Sigmoid colon (tissue), 7 donors: Measurements from ENCODE around the gene ZIC2. TPM values are rescaled to one million over a fixed set of nuclear protein-coding genes. Genes with fewer than 3 reads are reported as not detected.

Experiments
- DNase-seq: peaks from one replicate; pipeline ENCODE4 v3.0.0-alpha.2; 2019
- H3K27ac ChIP-seq, 4 donors: fragments of 200-600 bp; sonication (generic); one replicate each; pipeline ENCODE4 v1.5.1; 2016 to 2019; ENCODE audit warnings: mild to moderate bottlenecking in 1 of 4
- H3K27me3 ChIP-seq, 3 donors: fragments of 200-600 bp; sonication (generic); one replicate each; pipeline ENCODE4 v1.5.1; 2019; ENCODE audit warnings: mild to moderate bottlenecking in 1 of 3
- H3K36me3 ChIP-seq, 4 donors: fragments of 200-600 bp; sonication (generic); one replicate each; pipeline ENCODE4 v1.5.1; 2016 to 2019
- H3K4me1 ChIP-seq, 4 donors: fragments of 200-600 bp; sonication (generic); one replicate each; pipeline ENCODE4 v1.5.1; 2017 to 2019
- H3K4me3 ChIP-seq, 4 donors: fragments of 200-600 bp; sonication (generic); one replicate each; pipeline ENCODE4 v1.5.1; 2017 to 2019; ENCODE audit warnings: mild to moderate bottlenecking in 2 of 4, moderate library complexity in 1 of 4
- H3K9me3 ChIP-seq, 4 donors: fragments of 200-600 bp in 3 of 4; sonication (generic) in 3 of 4; one replicate each; pipeline versions ENCODE4 v1.5.1 to v1.6.1; 2013 to 2019
- CTCF ChIP-seq, 4 experiments: fragments of 450-650 bp in 3 of 4; fragments of 200-600 bp in 1 of 4; IDR thresholded peaks; one replicate each; pipeline ENCODE4 v1.5.1; 2016 to 2019; ENCODE audit warnings: antibody characterized with exemption in 4 of 4, mild to moderate bottlenecking in 3 of 4, moderate library complexity in 2 of 4
- EP300 ChIP-seq, 4 donors: sonication (generic); formaldehyde crosslinking; IDR thresholded peaks; one replicate each; pipeline ENCODE4 v1.6.1; 2017; ENCODE audit warnings: antibody characterized with exemption in 4 of 4
- POLR2A ChIP-seq, 2 donors: fragments of 450-650 bp; IDR thresholded peaks; one replicate each; pipeline ENCODE4 v1.6.1; 2016; ENCODE audit warnings: antibody characterized with exemption in 2 of 2, mild to moderate bottlenecking in 2 of 2, moderate library complexity in 2 of 2
- POLR2AphosphoS5 ChIP-seq, 4 donors: sonication (generic); formaldehyde crosslinking; IDR thresholded peaks; one replicate each; pipeline ENCODE4 v1.6.1; 2017; ENCODE audit warnings: antibody characterized with exemption in 4 of 4
- WGBS, 2 donors: extraction: QIAGEN DNeasy Blood & Tissue Kit; methylation state at CpG; one replicate each; pipeline ENCODE4 v1.1.7; 2013; 5-methylcytosine and 5-hydroxymethylcytosine counted together
- intact Hi-C: fragments of 100-400 bp; cut with DNase I; formaldehyde crosslinking; loops from one replicate; pipeline ENCODE4 v1.15.1; 2023
- polyA plus RNA-seq, 3 donors: library from polyadenylated mRNA; stranded (reverse); fragments of 200-250 nt; gene quantifications; one replicate each; pipeline ENCODE4 v1.2.3, GENCODE V29; 2013
- total RNA-seq, 4 donors: library from RNA; depleted of rRNA; stranded (reverse); fragments of >200 nt; gene quantifications; one replicate each; pipeline ENCODE4 v1.1.0, GENCODE V29; 2016
- donor health status: healthy with polysubstance abuse.
- donor health status: Bipolar disorder and iron deficiency.
- donor health status: healthy.

ZIC2 gene
- total RNA-seq (not detected), polyA plus RNA-seq (under 1 TPM in 1 of 3 donors, not detected in 2; 0.03 TPM)

- no peak for DNase-seq
- TF ChIP-seq CTCF (IDR thresholded peaks at IDR 0.05) (no peak), POLR2AphosphoS5 (IDR thresholded peaks at IDR 0.05) (no peak), EP300 (IDR thresholded peaks at IDR 0.05) (no peak), POLR2A (IDR thresholded peaks at IDR 0.05) (no peak)
- no peaks in the 10 kb centered on the region for H3K36me3 ChIP-seq
- H3K27ac ChIP-seq, result no peak within 1 kb of the TSS
- peak within 1 kb of the TSS in 3 of 4 donors; percentile 26 to 46 (median 43) for H3K4me3 ChIP-seq
- H3K27me3 ChIP-seq, result peaks cover 85 to 99% (median 98%) of the 10 kb centered on the region in 3 donors
- H3K9me3 ChIP-seq, result no peaks in the 10 kb centered on the region
- peaks cover 0 to 44% (median 43%) of the 10 kb centered on the region in 4 donors for H3K4me1 ChIP-seq
- WGBS, 2 donors, result 1 to 2% methylated on average over 40 to 41 of the region's 41 CpGs
- intact Hi-C loops, result loop anchor here (10.0 kb wide), 1 partner anchor 103 kb away; the partner anchor contains the start of gene PCCA
These were observed at the start of gene ZIC2 for GRCh38 chr13:99981735-99982035. TSS of gene ZIC2 (plus strand) at chr13:99981784. CDS start at chr13:99982065, 281 bp downstream.

- H3K36me3 ChIP-seq, result no peaks in the 10 kb centered on the region
- 87 to 88% methylated on average over 5 of the region's 5 CpGs for WGBS, 2 donors
- intact Hi-C loops, result no loop called here
- H3K27me3 ChIP-seq, result peaks cover 0 to 18% (median under 1%) of the 10 kb centered on the region in 3 donors
- H3K27ac ChIP-seq, result no peak overlapping the region
- no peak for TF ChIP-seq EP300 (IDR thresholded peaks at IDR 0.05)
- TF ChIP-seq CTCF (IDR thresholded peaks at IDR 0.05), result no peak
- TF ChIP-seq POLR2AphosphoS5 (IDR thresholded peaks at IDR 0.05), result no peak
- TF ChIP-seq POLR2A (IDR thresholded peaks at IDR 0.05), result no peak
- no peak overlapping the region for H3K4me3 ChIP-seq
- H3K9me3 ChIP-seq, result no peaks in the 10 kb centered on the region
- no peak for DNase-seq
- H3K4me1 ChIP-seq, result no peaks in the 10 kb centered on the region
These were observed 48.7 kb upstream of the ZIC2 start for GRCh38 chr13:99932912-99933311.

- TF ChIP-seq POLR2A (IDR thresholded peaks at IDR 0.05) (no peak), EP300 (IDR thresholded peaks at IDR 0.05) (no peak), POLR2AphosphoS5 (IDR thresholded peaks at IDR 0.05) (no peak), CTCF (IDR thresholded peaks at IDR 0.05) (no peak)
- Histone ChIP-seq H3K36me3 (no peaks in the 10 kb centered on the region), H3K9me3 (no peaks in the 10 kb centered on the region), H3K4me3 (no peak overlapping the region), H3K27ac (no peak overlapping the region), H3K4me1 (no peaks in the 10 kb centered on the region), H3K27me3 (peaks cover 0 to 21% (median 9%) of the 10 kb centered on the region in 3 donors)
- 70 to 91% methylated on average over 2 of the region's 2 CpGs for WGBS, 2 donors
- intact Hi-C loops, result no loop called here
- no peak for DNase-seq
These were observed 45.8 kb upstream of the ZIC2 start for GRCh38 chr13:99935772-99936171.

- intact Hi-C loops, result no loop called here
- no peak overlapping the region for H3K4me3 ChIP-seq
- TF ChIP-seq POLR2AphosphoS5 (IDR thresholded peaks at IDR 0.05) (no peak), POLR2A (IDR thresholded peaks at IDR 0.05) (no peak), EP300 (IDR thresholded peaks at IDR 0.05) (no peak), CTCF (IDR thresholded peaks at IDR 0.05) (no peak)
- 77 to 89% methylated on average over 7 of the region's 7 CpGs for WGBS, 2 donors
- peaks cover 0 to 41% (median 9%) of the 10 kb centered on the region in 3 donors for H3K27me3 ChIP-seq
- H3K9me3 ChIP-seq, result no peaks in the 10 kb centered on the region
- no peak overlapping the region for H3K27ac ChIP-seq
- no peaks in the 10 kb centered on the region for H3K4me1 ChIP-seq
- H3K36me3 ChIP-seq, result no peaks in the 10 kb centered on the region
- no peak for DNase-seq
These were observed 42.9 kb upstream of the ZIC2 start for GRCh38 chr13:99938635-99939034.

DNA sequence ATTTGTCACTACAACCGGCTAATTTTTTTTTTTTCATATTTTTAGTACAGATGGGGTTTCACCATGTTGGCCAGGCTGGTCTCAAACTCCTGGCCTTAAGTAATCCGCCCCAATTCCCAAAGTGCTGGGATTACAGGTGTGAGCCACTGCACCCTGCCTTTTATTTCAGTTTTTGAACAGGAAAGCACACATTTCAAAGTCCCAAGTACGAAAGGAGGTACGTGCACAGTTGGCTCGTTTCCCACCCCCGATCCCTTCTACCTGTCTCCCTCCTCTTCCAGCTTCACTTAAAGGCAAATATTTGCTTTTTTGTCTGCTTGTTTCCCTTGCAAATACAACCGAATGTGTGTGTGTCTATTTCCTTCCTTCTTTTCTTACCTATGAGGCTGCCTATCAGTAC lies 40.5 kb upstream of the ZIC2 start:
- no peaks in the 10 kb centered on the region for H3K36me3 ChIP-seq
- no peak overlapping the region for H3K27ac ChIP-seq
- 16 to 60% methylated on average over 7 of the region's 7 CpGs for WGBS, 2 donors
- no peak overlapping the region for H3K4me3 ChIP-seq
- no peak for TF ChIP-seq POLR2AphosphoS5 (IDR thresholded peaks at IDR 0.05)
- TF ChIP-seq EP300 (IDR thresholded peaks at IDR 0.05), result no peak
- TF ChIP-seq POLR2A (IDR thresholded peaks at IDR 0.05), result no peak
- peaks cover 0 to 42% (median 13%) of the 10 kb centered on the region in 3 donors for H3K27me3 ChIP-seq
- intact Hi-C loops, result no loop called here
- no peaks in the 10 kb centered on the region for H3K9me3 ChIP-seq
- DNase-seq, result no peak
- H3K4me1 ChIP-seq, result no peaks in the 10 kb centered on the region
